GM04503 (cell line): ENCODE data around the gene RHBDF1.
"Not testable (repeated sequence)": the region's sequence is repeated elsewhere in the genome, so short reads cannot be mapped to it uniquely, and the experiment has no call there.

Experiments
- DNase-seq: peaks from one replicate; pipeline ENCODE4 v3.0.0-alpha.2; 2012; ENCODE audit warnings: low read depth

The RHBDF1 gene

GRCh38 chr16:35678-36305 lies 36.6 kb downstream of the RHBDF1 start:
- DNase-seq = no peak

GRCh38 chr16:35011-35677 lies 37.3 kb downstream of the RHBDF1 start:
- DNase-seq = no peak

GRCh38 chr16:34648-34987 lies 37.8 kb downstream of the RHBDF1 start:
- no peak for DNase-seq

- no peak for DNase-seq
Measured at GRCh38 chr16:33877-34647, 38.4 kb downstream of the RHBDF1 start.

- not testable (repeated sequence) for DNase-seq
Measured at GRCh38 chr16:33154-33876, 39.1 kb downstream of the RHBDF1 start.

- DNase-seq = not testable (repeated sequence)
Measured at GRCh38 chr16:30627-31026, 41.8 kb downstream of the RHBDF1 start.

GRCh38 chr16:25926-26348 lies 46.5 kb downstream of the RHBDF1 start:
- not testable (repeated sequence) for DNase-seq

- not testable (repeated sequence) for DNase-seq
Measured at GRCh38 chr16:24151-24550, 48.3 kb downstream of the RHBDF1 start.

GRCh38 chr16:20886-21285 lies 51.5 kb downstream of the RHBDF1 start:
- DNase-seq = not testable (repeated sequence)

GRCh38 chr16:17062-17765 lies 55.2 kb downstream of the RHBDF1 start:
- DNase-seq = not testable (repeated sequence)

- DNase-seq = not testable (repeated sequence)
Measured at GRCh38 chr16:10772-11171, 61.7 kb downstream of the RHBDF1 start.

GRCh38 chr16:9903-10665 lies 62.3 kb downstream of the RHBDF1 start:
- DNase-seq = no peak
